Activated T-cell treated with anti-CD3 and anti-CD28 coated beads for 48 hours (primary cell): ENCODE results near the gene MYL5.
"Not testable (repeated sequence)": the region's sequence is repeated elsewhere in the genome, so short reads cannot be mapped to it uniquely, and the experiment has no call there.

Source experiments
- DNase-seq: peaks from one replicate; pipeline ENCODE4 v3.0.0-alpha.2; 2020; ENCODE audit warnings: low read depth

MYL5 gene

GRCh38 chr4:657834-658667, 16.3 kb upstream of the MYL5 start:
- no peak for DNase-seq

GRCh38 chr4:658681-659667, 15.4 kb upstream of the MYL5 start:
- no peak for DNase-seq

- DNase-seq: no peak
Observed at GRCh38 chr4:659851-660250, 14.5 kb upstream of the MYL5 start.

- no peak for DNase-seq
Observed at GRCh38 chr4:660401-660800, 13.9 kb upstream of the MYL5 start.

- DNase-seq: no peak
Observed at GRCh38 chr4:661231-661630, 13.1 kb upstream of the MYL5 start.

DNA sequence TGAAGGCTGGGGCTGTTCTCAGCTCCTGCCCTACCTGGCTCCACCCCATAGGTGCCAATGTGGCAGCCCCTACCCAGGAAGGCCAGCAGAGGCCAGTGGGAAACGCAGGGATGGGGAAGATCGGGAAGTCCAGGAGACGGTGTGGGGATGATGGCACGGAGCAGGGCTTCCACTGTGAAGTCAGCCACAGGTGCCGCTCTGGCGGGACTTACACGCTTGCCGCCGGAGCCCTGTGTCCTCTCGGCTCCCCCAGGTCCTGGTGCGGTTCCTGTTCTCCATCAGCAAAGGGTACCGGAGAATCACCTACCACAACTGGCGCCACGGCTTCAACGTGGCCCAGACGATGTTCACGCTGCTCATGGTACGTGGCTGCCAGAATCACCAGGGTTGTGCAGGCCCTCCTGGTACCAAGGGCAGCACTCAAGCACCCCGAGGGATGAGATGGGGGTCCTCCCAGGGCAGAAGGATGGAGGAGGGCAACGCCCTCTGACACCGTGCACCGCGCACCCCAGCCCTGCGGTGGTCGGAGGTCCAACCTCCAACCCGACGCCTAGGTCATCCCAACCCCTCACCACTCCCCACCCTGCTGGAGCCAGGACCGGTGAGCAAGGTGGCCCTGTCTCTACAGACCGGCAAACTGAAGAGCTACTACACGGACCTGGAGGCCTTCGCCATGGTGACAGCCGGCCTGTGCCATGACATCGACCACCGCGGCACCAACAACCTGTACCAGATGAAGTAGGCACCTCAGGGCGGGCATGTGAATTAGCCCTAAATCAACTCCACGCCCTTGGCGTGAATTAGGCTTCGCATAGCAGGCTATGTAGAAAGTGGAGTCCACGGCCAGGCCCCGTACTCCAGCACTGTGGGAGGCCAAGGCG, 12.2 kb upstream of the MYL5 start:
- no peak for DNase-seq

DNA sequence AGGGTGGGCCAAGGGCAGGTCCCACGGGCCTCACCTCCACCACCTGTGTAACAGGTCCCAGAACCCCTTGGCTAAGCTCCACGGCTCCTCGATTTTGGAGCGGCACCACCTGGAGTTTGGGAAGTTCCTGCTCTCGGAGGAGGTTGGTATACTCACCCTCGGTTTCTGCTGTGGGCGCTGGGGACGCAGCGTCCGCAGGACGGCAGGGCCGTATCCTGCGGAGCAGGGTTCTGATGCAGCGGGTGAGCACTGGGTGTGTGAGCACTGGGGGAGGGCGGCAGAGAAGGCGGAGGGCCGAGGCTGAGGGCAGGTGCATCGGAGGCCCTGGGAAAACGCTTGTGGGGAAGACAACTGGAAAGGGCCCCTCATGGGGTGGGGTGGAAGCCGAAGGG, 11.3 kb upstream of the MYL5 start:
- no peak for DNase-seq

DNA sequence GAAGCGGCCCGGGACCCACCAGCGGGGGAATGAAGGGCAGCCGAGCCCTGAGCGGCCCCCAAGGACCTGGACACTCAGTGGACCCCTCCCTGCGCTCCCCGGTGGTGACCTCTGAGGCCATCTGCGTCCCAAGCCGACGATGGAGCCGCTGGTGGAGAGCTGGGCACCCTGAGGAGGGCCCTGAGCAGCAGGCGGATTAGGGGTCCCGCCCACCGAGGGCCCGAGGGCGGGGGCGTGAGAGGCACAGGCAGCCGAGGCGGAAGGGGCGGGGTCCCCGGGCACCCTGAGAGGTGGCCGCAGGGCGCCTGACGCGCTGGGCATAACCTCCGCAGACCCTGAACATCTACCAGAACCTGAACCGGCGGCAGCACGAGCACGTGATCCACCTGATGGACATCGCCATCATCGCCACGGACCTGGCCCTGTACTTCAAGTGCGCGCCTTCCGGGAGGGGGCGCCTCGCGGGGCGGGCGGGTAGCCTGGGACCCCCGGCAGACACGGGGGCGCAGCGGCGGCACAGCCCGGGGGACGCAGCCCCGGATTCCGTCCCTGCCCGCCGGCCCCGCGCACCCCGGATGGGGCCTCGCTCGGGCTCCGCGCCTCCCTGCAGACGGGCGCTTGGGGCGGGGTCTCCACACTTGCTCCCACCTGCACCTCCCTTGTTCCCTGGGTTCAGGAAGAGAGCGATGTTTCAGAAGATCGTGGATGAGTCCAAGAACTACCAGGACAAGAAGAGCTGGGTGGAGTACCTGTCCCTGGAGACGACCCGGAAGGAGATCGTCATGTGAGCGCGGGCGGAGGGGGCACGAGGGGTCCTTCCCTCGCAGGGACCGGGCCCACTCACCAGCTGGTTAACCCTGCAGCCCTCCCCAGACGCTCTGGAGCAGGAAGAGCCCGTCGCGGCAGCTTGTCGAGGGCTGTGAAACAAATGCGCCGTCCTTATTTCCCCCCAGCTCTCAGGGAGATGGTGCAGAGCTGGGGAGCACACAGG, 10.6 kb upstream of the MYL5 start:
- peak; percentile 68 for DNase-seq

- DNase-seq: no peak
Observed at GRCh38 chr4:664713-665231, 9.6 kb upstream of the MYL5 start.

DNA sequence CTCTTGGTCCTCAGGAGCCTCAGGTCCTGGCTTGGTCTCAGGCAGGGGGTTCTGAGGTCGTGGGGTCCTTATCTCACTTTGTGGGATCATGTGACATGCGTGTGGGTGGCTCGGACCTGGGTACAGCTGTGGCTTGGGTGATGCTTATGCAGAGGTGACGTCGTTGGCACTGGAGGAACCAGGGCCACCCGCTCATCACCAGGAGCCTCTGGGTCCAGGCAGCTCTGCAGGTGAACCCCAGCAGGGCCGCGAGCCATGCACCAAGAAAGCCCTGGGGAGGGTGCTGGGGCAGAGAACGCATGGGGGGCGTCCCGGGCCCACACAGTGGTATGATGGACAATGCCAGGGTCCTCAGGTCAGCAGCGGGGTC, 9.0 kb upstream of the MYL5 start:
- no peak for DNase-seq

- no peak for DNase-seq
Observed at GRCh38 chr4:665751-666435, 8.4 kb upstream of the MYL5 start.

DNA sequence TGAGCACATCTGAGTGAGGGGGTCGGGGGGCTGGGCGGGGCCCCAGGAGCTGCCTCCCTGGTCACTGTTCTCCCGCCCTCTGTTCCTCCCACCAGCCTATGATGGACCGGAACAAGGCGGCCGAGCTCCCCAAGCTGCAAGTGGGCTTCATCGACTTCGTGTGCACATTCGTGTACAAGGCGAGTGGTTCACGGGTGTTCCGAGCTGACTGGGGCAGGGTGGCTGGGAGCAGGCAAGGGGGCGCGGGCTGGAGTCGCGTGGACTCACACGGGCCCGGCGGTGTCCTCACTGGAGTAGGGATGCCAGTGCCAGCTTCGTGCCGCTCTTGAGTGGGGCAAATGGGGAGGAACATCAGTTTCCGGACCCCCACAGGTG, 7.9 kb upstream of the MYL5 start:
- no peak for DNase-seq

DNA sequence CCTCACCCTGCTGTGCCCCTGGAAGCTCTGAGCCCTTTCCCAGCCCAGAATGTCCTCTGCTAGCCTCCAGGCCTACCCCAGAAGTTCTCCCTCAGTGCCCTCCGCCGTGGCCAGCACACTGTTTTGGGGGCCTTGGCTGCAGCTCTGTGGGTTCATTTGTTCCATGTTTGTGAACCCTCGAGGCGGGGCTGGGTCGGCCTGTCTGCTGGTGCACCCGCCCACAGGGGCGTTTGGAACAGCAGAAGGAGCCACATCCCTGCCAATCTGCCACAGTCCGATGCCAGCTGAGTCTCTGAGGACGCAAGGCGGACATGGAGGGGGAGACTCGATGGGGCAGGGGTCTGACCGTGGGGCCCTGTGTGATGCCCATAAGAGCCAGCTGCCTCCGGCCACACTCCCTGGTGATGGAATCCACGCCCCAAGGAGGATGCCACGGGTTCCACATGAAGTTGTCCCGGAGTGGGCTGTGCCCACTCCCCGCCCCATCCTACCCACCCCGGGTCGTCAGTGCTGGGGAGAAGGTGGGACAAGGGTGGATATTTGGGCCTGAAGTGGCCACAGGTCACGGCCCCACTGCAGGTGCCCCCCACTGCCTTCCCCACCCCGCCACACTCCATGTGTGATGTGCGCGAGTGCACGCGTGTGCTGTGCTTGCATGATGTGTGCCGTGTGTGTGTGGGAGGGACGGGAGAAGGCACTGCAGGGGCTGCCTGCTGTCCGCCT, 7.4 kb upstream of the MYL5 start:
- no peak for DNase-seq

DNA sequence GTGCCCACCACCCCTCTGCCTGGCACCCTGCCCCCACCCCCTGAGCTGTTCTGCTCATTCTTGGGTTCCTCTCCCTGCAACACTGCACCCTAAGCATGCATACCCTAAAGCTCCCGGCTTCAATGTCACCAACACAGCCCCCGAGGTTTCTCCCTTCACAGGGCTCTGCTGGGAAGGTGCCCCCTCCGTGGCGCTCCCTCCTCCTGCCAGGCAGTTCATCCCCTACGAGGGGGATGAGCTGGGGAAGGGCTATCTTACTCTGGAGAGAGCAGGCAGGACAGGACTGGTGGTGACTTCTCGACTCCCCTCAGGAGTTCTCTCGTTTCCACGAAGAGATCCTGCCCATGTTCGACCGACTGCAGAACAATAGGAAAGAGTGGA, 6.8 kb upstream of the MYL5 start:
- DNase-seq: no peak

- not testable (repeated sequence) for DNase-seq
Observed at GRCh38 chr4:668219-668618, 6.1 kb upstream of the MYL5 start.

DNA sequence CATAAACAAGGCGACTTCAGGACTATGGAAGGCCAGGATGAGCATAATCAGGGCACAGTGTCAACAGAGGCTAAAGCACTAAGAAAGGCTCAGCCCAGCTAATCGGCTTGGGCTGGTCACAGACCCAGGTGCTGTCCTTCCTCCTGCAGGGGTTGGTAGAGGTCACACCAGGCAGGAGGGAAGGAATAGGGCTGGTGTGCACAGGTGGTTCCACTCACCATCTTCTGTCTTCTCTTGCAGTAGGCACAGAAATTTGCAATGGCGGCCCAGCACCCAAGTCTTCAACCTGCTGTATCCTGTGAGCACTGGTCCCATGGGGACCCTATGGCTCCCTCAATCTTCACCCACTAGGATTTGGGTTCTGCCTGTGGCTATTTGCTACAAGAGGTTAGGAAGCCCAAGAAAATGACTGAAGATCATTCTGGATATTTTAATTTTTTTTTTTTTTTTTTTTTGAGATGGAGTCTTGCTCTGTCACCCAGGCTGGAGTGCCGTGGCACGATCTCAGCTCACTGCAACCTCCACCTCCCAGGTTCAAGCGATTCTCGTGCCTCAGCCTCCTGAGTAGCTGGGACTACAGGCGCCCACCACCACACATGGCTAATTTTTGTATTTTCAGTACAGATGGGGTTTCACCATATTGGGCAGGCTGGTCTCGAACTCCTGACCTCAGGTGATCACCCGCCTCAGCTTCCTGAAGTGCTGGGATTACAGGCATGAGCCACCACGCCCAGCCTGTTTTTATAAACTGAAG, 4.4 kb upstream of the MYL5 start:
- DNase-seq: not testable (repeated sequence)

DNA sequence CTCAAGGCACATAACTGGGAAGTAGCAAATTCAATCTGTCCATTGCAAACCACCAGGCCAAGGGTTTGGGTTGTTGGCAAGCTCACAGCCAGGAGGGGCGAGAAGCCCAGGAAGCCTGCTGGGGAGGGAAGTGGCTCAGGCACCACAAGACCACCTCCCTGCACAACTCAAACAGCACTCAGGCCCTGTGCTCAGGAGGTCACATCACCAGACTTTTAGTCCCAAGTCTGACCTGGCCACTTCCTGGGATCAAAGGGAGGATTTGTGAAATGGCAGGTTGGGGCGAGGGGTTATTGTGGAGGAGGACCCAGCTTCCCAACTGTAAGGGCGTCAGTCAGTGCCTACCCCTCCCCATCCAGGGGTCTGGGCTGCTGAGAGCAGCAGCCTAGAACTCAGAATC, 2.6 kb upstream of the MYL5 start:
- DNase-seq: no peak

DNA sequence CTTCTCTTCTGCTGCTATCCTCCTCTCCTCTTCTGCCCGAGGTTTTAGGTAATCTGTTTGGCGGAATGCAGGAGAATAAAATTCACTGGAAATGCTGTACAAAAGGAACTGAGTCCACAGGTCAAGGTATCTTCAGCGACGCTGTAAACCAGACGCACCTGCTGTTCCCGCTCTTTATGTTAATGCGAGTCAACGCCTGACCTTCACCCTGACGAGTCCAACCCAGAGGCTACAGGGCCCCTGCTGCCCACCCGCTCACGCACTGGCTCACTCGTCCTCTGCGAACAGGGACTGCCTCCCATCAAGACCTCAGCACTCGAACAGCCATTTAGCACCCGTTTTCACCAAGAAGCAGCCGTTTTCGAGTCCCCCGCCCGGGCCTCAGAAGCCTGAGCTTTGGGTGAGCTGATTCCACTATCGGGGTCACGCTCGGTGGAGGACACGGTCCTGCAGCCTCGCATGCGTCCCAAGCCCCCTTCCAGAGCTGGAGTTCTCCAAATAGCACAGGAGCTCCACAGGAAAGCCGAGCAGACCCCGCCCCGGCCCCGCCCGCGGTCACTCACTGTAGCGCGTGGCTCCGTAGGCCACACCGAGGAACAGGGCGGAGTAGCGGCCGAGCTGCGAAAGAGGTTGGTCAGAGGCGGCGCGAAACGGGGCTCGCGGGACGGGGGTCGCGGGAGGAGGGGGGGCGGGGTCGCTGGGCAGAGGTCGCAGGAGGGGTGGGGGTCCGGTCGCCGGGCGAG, 822 bp upstream of the MYL5 start:
- no peak for DNase-seq
